ENCODE measurements around the gene HORMAD2. TPM values are rescaled to one million over a fixed set of nuclear protein-coding genes. Genes with fewer than 3 reads are reported as not detected.
"Not testable (repeated sequence)": the region's sequence is repeated elsewhere in the genome, so short reads cannot be mapped to it uniquely, and the experiment has no call there.

Gene HORMAD2
- total and polyA plus RNA-seq, 4 experiments from 2014 or later, result not detected

DNA sequence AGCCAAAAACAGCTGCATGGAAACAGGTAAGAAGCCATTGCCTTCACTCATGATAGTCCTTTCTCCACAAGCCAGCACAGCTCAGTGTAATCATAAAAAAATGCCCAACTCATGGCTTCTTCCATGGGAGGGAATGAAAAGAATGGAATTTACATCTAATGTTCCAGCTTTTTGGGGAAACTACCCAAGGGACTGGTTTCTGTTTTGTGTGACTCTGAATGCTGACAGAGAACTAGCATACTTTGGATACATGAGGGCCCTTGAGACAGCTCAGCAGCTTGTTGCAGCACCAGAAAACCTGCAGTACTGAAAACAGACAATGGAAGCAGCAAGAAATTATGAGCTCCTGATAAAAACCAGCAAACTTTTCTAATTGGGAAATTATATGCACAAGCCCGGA is 24.2 kb upstream of the HORMAD2 start:
- H3K27ac ChIP-seq (ENCODE audit: low read depth, low read length), result no peak overlapping the region
- H3K36me3 ChIP-seq (ENCODE audit: insufficient read depth, low read length), result no peaks in the 10 kb centered on the region
- Mint-ChIP-seq H3K4me1 (no peaks in the 10 kb centered on the region), H3K4me3 (no peak overlapping the region), H3K27ac (no peak overlapping the region), H3K9me3 (peaks cover 0 to 32% (median 19%) of the 10 kb centered on the region in 8 donors), H3K27me3 (peaks cover 6 to 9% of the 10 kb centered on the region in 2 donors), H3K36me3 (peaks cover 3 to 4% of the 10 kb centered on the region in 2 donors)
- ChIA-PET POLR2A (ENCODE audit: partially characterized antibody) (no interaction called here), CTCF (ENCODE audit: partially characterized antibody) (interaction anchor here (2.9 kb wide), 1 partner anchor 9 kb away, joined by 7 read pairs; no protein-coding TSS in a partner anchor)
- no peak overlapping the region for H3K4me3 ChIP-seq (ENCODE audit: low read length in 2 of 2)
- H3K4me1 ChIP-seq (ENCODE audit: insufficient read depth, low read length), result no peaks in the 10 kb centered on the region
- H3K9me3 ChIP-seq (ENCODE audit: control insufficient read depth in 1 of 2, low read length in 2 of 2), result no peaks in the 10 kb centered on the region
- DNase-seq, result no peak
- no peaks in the 10 kb centered on the region for H3K27me3 ChIP-seq (ENCODE audit: insufficient read depth, low read length)
- intact Hi-C loops (cut with micrococcal nuclease), result no loop called here

DNA sequence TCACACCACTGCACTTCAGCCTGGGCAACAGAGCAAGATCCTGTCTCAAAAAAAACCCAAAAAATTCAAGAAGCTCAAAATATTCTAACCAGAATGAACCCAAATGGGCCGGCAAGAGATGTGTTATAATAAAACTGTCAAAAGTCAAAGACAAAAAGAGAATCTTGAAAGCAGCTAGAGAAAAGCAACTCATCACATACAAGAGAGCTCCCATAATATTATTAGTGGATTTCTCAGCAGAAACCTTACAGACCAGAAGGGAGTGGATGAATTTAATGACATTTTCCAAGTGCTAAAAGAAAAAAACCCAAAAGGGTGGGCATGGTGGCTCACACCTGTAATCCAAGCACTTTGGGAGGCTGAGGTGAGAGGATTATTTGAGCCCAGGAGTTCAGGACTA is 22.9 kb upstream of the HORMAD2 start:
- Histone ChIP-seq H3K36me3 (ENCODE audit: insufficient read depth, low read length) (no peaks in the 10 kb centered on the region), H3K27ac (ENCODE audit: low read depth, low read length) (no peak overlapping the region), H3K9me3 (ENCODE audit: control insufficient read depth in 1 of 2, low read length in 2 of 2) (no peaks in the 10 kb centered on the region), H3K27me3 (ENCODE audit: insufficient read depth, low read length) (no peaks in the 10 kb centered on the region), H3K4me3 (ENCODE audit: low read length in 2 of 2) (no peak overlapping the region), H3K4me1 (ENCODE audit: insufficient read depth, low read length) (no peaks in the 10 kb centered on the region)
- no peak overlapping the region for H3K4me3 Mint-ChIP-seq
- H3K4me1 Mint-ChIP-seq, result no peaks in the 10 kb centered on the region
- H3K36me3 Mint-ChIP-seq, result peaks cover 3 to 4% of the 10 kb centered on the region in 2 donors
- H3K27ac Mint-ChIP-seq, result no peak overlapping the region
- H3K9me3 Mint-ChIP-seq, result peaks cover 0 to 38% (median 22%) of the 10 kb centered on the region in 8 donors
- intact Hi-C loops (cut with micrococcal nuclease), result no loop called here
- ChIA-PET POLR2A (ENCODE audit: partially characterized antibody) (no interaction called here), CTCF (ENCODE audit: partially characterized antibody) (interaction anchor here (2.9 kb wide), 1 partner anchor 10 kb away, joined by 7 read pairs; no protein-coding TSS in a partner anchor)
- H3K27me3 Mint-ChIP-seq, result peaks cover 6 to 9% of the 10 kb centered on the region in 2 donors
- no peak for DNase-seq

DNA sequence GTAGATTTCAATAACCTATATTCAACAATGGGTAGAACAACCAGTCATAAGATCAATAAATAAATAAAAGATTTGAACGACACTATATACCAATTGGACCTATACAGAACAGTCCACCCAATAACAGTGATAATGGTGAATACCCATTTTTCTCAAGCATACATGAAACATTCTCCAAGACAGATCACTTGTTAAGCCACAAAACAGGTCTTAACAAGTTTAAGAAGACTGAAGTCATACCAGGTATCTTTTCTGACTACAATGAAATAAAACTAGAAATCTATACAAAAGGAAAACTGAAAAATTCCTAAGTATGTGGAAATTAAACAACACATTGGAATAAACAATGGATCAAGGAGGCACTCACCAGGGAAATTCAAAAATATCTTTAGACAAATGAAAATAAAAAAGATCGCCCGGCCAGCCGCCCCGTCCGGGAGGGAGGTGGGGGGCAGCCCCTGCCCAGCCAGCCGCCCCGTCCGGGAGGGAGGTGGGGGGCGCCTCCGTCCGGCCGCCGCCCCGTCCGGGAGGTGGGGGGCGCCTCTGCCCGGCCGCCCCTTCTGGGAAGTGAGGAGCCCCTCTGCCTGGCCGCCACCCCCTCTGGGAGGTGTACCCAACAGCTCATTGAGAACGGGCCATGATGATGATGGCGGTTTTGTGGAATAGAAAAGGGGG is 20.8 kb upstream of the HORMAD2 start:
- Mint-ChIP-seq H3K9me3 (peaks cover 3 to 58% (median 39%) of the 10 kb centered on the region in 8 donors), H3K27me3 (peaks cover 7 to 14% of the 10 kb centered on the region in 2 donors)
- H3K36me3 Mint-ChIP-seq; H3K27me3 ChIP-seq (ENCODE audit: insufficient read depth, low read length); H3K36me3 ChIP-seq (ENCODE audit: insufficient read depth, low read length); H3K27ac Mint-ChIP-seq; H3K9me3 ChIP-seq (ENCODE audit: control insufficient read depth in 1 of 2, low read length in 2 of 2); H3K4me1 Mint-ChIP-seq; H3K27ac ChIP-seq (ENCODE audit: low read depth, low read length); H3K4me1 ChIP-seq (ENCODE audit: insufficient read depth, low read length); DNase-seq; H3K4me3 ChIP-seq (ENCODE audit: low read length in 2 of 2); intact Hi-C loops (cut with micrococcal nuclease); H3K4me3 Mint-ChIP-seq; POLR2A ChIA-PET (ENCODE audit: partially characterized antibody); CTCF ChIA-PET (ENCODE audit: partially characterized antibody): not testable (repeated sequence)

DNA sequence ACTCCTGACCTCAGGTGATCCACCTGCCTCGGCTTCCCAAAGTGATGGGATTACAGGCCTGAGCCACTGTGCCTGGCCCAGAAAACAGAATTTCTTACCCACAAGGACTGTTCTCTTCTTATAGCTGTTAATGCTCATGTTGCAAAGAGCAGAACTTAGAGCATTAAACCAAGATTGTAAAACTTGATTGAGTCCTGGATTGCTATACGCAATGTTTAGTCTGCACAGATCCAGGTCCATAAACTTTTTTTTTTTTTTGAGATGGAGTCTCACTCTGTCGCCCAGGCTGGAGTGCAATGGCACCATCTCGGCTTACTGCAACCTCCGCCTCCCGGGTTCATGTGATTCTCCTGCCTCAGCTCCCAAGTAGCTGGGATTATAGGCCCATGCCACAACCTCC is 19.2 kb upstream of the HORMAD2 start:
- H3K36me3 Mint-ChIP-seq; H3K4me1 ChIP-seq (ENCODE audit: insufficient read depth, low read length); CTCF ChIA-PET (ENCODE audit: partially characterized antibody); H3K4me1 Mint-ChIP-seq; H3K27ac ChIP-seq (ENCODE audit: low read depth, low read length); H3K9me3 ChIP-seq (ENCODE audit: control insufficient read depth in 1 of 2, low read length in 2 of 2); POLR2A ChIA-PET (ENCODE audit: partially characterized antibody); H3K27ac Mint-ChIP-seq; H3K27me3 ChIP-seq (ENCODE audit: insufficient read depth, low read length); H3K4me3 ChIP-seq (ENCODE audit: low read length in 2 of 2); DNase-seq; H3K36me3 ChIP-seq (ENCODE audit: insufficient read depth, low read length); intact Hi-C loops (cut with micrococcal nuclease); H3K4me3 Mint-ChIP-seq: not testable (repeated sequence)
- Mint-ChIP-seq H3K27me3 (peaks cover 7 to 14% of the 10 kb centered on the region in 2 donors), H3K9me3 (peaks cover 3 to 65% (median 44%) of the 10 kb centered on the region in 8 donors)

DNA sequence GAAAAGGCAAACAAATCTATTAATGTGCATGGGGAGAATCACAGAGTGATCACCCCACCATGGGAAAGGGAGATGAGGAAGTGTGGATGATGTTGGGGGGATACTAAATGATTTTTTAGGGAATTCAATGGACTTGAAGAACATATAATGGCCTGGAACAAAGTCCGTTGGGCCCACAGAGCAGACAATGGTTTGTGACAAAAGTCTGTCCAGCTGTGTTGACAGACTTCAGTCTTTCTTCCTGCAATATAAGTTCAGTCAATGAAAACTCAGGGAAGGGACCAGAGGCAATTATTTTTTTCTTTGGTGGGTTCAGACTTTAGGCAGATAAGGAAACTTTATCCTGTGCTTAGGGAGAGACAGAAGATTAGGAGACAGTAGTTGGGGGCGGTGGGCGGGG is 18.0 kb upstream of the HORMAD2 start:
- Histone ChIP-seq H3K9me3 (ENCODE audit: control insufficient read depth in 1 of 2, low read length in 2 of 2) (no peaks in the 10 kb centered on the region), H3K4me3 (ENCODE audit: low read length in 2 of 2) (no peak overlapping the region), H3K4me1 (ENCODE audit: insufficient read depth, low read length) (no peaks in the 10 kb centered on the region), H3K27me3 (ENCODE audit: insufficient read depth, low read length) (no peaks in the 10 kb centered on the region), H3K27ac (ENCODE audit: low read depth, low read length) (no peak overlapping the region), H3K36me3 (ENCODE audit: insufficient read depth, low read length) (no peaks in the 10 kb centered on the region)
- no peaks in the 10 kb centered on the region for H3K36me3 Mint-ChIP-seq
- no peak overlapping the region for H3K27ac Mint-ChIP-seq
- no peak overlapping the region for H3K4me3 Mint-ChIP-seq
- no peaks in the 10 kb centered on the region for H3K4me1 Mint-ChIP-seq
- intact Hi-C loops (cut with micrococcal nuclease), result no loop called here
- CTCF ChIA-PET (ENCODE audit: partially characterized antibody), result no interaction called here
- POLR2A ChIA-PET (ENCODE audit: partially characterized antibody), result no interaction called here
- peaks cover 6 to 8% of the 10 kb centered on the region in 2 donors for H3K27me3 Mint-ChIP-seq
- DNase-seq, result no peak
- H3K9me3 Mint-ChIP-seq, result peaks cover 3 to 54% (median 34%) of the 10 kb centered on the region in 8 donors

DNA sequence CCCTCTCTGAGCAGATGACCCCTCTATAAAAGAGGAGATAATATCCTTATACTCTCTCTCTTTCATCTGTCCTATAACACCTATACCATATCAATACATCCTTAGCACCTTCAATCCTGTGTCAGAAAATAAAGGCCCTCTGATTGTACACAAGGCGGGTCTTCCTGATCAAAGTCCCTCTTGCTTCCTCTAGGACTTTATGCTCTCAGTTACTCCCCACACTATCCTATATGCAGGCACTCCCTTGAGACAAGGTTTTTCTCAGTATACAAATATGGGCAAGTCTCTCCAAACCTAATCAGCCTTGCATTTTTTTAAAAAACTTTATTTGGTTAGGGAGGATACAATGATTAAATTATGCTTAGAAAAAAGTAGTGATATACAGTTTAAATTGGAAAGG is 17.3 kb upstream of the HORMAD2 start:
- Histone ChIP-seq H3K9me3 (ENCODE audit: control insufficient read depth in 1 of 2, low read length in 2 of 2) (no peaks in the 10 kb centered on the region), H3K4me3 (ENCODE audit: low read length in 2 of 2) (no peak overlapping the region), H3K36me3 (ENCODE audit: insufficient read depth, low read length) (no peaks in the 10 kb centered on the region), H3K4me1 (ENCODE audit: insufficient read depth, low read length) (no peaks in the 10 kb centered on the region), H3K27me3 (ENCODE audit: insufficient read depth, low read length) (no peaks in the 10 kb centered on the region), H3K27ac (ENCODE audit: low read depth, low read length) (no peak overlapping the region)
- Mint-ChIP-seq H3K4me3 (no peak overlapping the region), H3K27me3 (peaks cover 4 to 8% of the 10 kb centered on the region in 2 donors), H3K36me3 (no peaks in the 10 kb centered on the region), H3K4me1 (no peaks in the 10 kb centered on the region), H3K9me3 (peaks cover 3 to 49% (median 31%) of the 10 kb centered on the region in 8 donors), H3K27ac (no peak overlapping the region)
- POLR2A ChIA-PET (ENCODE audit: partially characterized antibody), result no interaction called here
- CTCF ChIA-PET (ENCODE audit: partially characterized antibody), result no interaction called here
- intact Hi-C loops (cut with micrococcal nuclease), result no loop called here
- DNase-seq, result no peak

DNA sequence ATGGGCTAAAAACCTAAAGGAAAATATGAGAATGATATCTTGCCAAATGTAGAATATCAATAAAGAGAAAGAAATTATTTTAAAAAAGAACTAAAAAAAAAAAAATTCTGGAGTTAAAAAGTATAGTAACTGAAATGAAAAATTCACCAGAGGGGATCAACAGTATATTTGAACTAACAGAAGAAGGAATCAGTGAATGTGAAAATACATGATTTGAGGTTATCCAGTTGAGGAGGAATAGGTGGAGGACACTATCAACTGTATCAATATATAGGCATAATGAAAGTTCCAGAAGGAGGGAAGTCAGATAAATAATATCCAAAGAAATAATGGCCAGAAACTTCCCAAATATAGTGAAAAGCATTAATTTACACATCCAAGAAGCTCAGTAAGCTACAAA is 16.1 kb upstream of the HORMAD2 start:
- H3K9me3 Mint-ChIP-seq, result peaks cover 3 to 38% (median 24%) of the 10 kb centered on the region in 8 donors
- no peak overlapping the region for H3K27ac Mint-ChIP-seq
- Histone ChIP-seq H3K4me3 (ENCODE audit: low read length in 2 of 2) (no peak overlapping the region), H3K4me1 (ENCODE audit: insufficient read depth, low read length) (no peaks in the 10 kb centered on the region), H3K36me3 (ENCODE audit: insufficient read depth, low read length) (no peaks in the 10 kb centered on the region), H3K9me3 (ENCODE audit: control insufficient read depth in 1 of 2, low read length in 2 of 2) (no peaks in the 10 kb centered on the region), H3K27me3 (ENCODE audit: insufficient read depth, low read length) (no peaks in the 10 kb centered on the region), H3K27ac (ENCODE audit: low read depth, low read length) (no peak overlapping the region)
- peaks cover 4 to 8% of the 10 kb centered on the region in 2 donors for H3K27me3 Mint-ChIP-seq
- CTCF ChIA-PET (ENCODE audit: partially characterized antibody), result interaction anchor here (1.1 kb wide), 1 partner anchor 11 kb away, joined by 3 read pairs; no protein-coding TSS in a partner anchor
- POLR2A ChIA-PET (ENCODE audit: partially characterized antibody), result no interaction called here
- H3K4me3 Mint-ChIP-seq, result no peak overlapping the region
- H3K4me1 Mint-ChIP-seq, result no peaks in the 10 kb centered on the region
- H3K36me3 Mint-ChIP-seq, result no peaks in the 10 kb centered on the region
- DNase-seq, result no peak
- intact Hi-C loops (cut with micrococcal nuclease), result no loop called here

All from CD4-positive, alpha-beta memory T cell (primary cell).